GM12873 (cell line): Measurements from ENCODE around the gene KIRREL3.

Experiments
- CTCF ChIP-seq: IDR thresholded peaks from 2 replicates; pipeline ENCODE4 v1.5.1; 2012; ENCODE audit warnings: low read depth, mild to moderate bottlenecking, moderate library complexity, low read length, control low read depth; ENCODE audit not compliant: insufficient read depth; ENCODE audit errors: missing control alignments

The KIRREL3 gene

DNA sequence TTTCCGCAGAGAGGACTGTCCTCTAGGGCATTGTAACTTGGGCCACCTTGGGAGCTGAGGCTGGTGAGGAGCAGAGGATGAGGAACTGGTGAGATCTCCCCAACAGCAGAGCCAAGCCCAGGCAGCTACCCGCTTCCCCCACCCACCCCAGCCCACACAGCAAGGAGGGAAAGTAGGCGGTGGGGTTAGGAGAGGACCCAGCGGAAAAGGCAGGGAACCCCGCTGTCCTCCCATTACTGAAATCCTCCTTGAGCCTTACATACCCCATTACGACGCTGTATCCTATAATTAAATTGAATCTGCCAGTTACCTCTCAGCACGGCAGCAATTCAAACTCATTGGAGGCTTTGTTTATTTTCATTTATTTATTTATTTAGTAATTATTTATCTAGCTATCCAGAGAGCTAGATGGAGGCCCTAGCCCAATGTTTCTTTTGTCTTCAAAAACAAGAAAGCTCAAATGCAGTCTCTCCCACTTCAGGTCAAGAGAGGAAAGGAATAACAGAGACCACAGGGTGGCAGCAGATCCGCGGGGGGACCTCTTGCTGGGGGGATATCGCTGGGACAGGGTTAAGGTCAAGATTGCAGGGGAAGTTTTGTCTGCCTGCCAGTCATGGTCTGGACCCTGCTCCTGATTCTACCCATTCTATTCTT lies 427.1 kb downstream of the KIRREL3 start:
- TF ChIP-seq CTCF = peak; percentile 27

- TF ChIP-seq CTCF = no peak
These were observed 430.1 kb downstream of the KIRREL3 start for GRCh38 chr11:126570489-126570888.

DNA sequence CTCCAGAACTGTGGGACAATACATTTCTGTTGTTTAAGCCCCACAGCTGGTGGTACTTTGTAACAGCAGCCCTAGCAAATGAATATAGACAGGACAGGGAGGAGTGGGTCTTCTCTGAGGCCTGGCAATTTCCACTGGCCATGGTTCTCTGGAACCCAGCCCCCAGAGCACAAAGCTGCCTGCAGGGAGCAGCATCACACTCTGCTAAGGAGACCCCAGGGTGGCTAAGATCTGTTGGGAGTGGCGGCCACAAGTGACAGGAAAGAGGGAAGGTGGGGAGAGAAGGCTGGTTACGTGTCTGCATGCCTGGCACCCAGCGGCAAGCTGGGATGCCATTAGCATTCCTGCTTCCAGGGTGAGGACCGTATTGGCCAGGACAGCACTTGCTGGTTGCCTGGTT lies 433.2 kb downstream of the KIRREL3 start:
- TF ChIP-seq CTCF = peak; percentile 1

- no peak for TF ChIP-seq CTCF
These were observed 436.0 kb downstream of the KIRREL3 start for GRCh38 chr11:126564566-126564965.

DNA sequence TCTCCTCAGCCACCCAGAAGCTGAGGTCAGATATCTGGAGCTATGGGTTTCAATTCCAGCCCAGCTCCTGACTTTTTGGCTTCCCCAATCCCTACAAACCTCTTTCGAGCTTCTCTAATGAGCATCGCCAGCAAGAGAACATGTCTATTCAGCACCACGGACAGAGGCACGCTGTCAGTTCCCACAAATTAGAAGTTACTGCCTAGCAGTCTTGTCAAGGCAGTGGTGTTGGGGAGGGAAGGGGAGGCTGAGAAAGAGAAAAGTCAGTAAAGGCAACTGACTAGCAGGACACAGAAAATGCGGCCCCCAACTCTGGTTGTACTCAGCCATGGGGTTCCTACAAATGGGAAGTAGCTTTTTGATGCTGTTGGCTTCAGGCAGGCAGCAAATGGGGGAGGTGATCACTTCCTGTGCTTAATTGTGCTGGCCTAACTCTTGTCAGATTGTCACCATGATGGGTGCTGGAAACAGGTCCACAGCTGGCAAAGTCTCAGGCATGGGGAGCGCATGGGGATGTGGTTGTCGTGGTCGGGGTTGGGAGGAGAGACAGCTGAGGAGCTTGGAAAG lies 439.2 kb downstream of the KIRREL3 start:
- TF ChIP-seq CTCF = no peak

- no peak for TF ChIP-seq CTCF
These were observed 440.3 kb downstream of the KIRREL3 start for GRCh38 chr11:126560221-126560620.

- TF ChIP-seq CTCF = no peak
These were observed 451.7 kb downstream of the KIRREL3 start for GRCh38 chr11:126548581-126549550.
